ENCODE measurements around the gene GAREM1. TPM values are rescaled to one million over a fixed set of nuclear protein-coding genes. Genes with fewer than 3 reads are reported as not detected.

GAREM1 gene
- total RNA-seq, 4 donors from 2014 or later: 10.8 to 32.5 (median 18.3) TPM

GRCh38 chr18:32469190-32469651, 1.5 kb downstream of the GAREM1 start:
- H3K4me3 ChIP-seq: peak overlapping the region; percentile 66 to 87 (median 84)
- no peak for DNase-seq
- H3K27ac ChIP-seq: peak overlapping the region; percentile 85 to 95 (median 88)
- H3K27me3 ChIP-seq: peaks cover 0 to 13% (median 0%) of the 10 kb centered on the region in 4 donors
- TF ChIP-seq CTCF (IDR thresholded peaks at IDR 0.05) (peak in 3 of 6 experiments; percentile 24 to 48 (median 35)), POLR2A (IDR thresholded peaks at IDR 0.05) (no peak)
- intact Hi-C loops (cut with DNase I): no loop called here
- 8 to 12% methylated on average over 5 to 8 of the region's 8 CpGs for whole genome bisulfite sequencing, 2 donors
- H3K4me1 ChIP-seq: peaks cover 0 to 44% (median 5%) of the 10 kb centered on the region in 3 donors
- H3K9me3 ChIP-seq: no peaks in the 10 kb centered on the region
- H3K36me3 ChIP-seq: no peaks in the 10 kb centered on the region

GRCh38 chr18:32468147-32468845, 2.4 kb downstream of the GAREM1 start:
- Histone ChIP-seq H3K4me1 (peaks cover 0 to 44% (median 5%) of the 10 kb centered on the region in 3 donors), H3K36me3 (no peaks in the 10 kb centered on the region), H3K27ac (peak overlapping the region in 3 of 4 donors; percentile 85 to 95 (median 91)), H3K4me3 (peak overlapping the region; percentile 66 to 87 (median 84)), H3K27me3 (peaks cover 0 to 13% (median 0%) of the 10 kb centered on the region in 4 donors), H3K9me3 (no peaks in the 10 kb centered on the region)
- no peak for DNase-seq
- intact Hi-C loops (cut with DNase I): no loop called here
- 18 to 24% methylated on average over 3 of the region's 3 CpGs for WGBS, 2 donors
- TF ChIP-seq CTCF (IDR thresholded peaks at IDR 0.05) (no peak), POLR2A (IDR thresholded peaks at IDR 0.05) (no peak)

- TF ChIP-seq POLR2A (IDR thresholded peaks at IDR 0.05) (no peak), CTCF (IDR thresholded peaks at IDR 0.05) (no peak)
- Histone ChIP-seq H3K9me3 (no peaks in the 10 kb centered on the region), H3K36me3 (no peaks in the 10 kb centered on the region), H3K27me3 (peaks cover 0 to 3% (median 0%) of the 10 kb centered on the region in 4 donors), H3K27ac (no peak overlapping the region), H3K4me1 (peaks cover 0 to 17% (median 0%) of the 10 kb centered on the region in 3 donors), H3K4me3 (no peak overlapping the region)
- no peak for DNase-seq
- 65 to 69% methylated on average over 2 of the region's 2 CpGs for WGBS, 2 donors
- intact Hi-C loops (cut with DNase I): no loop called here
Observed at GRCh38 chr18:32461709-32462272, 8.9 kb downstream of the GAREM1 start.

GRCh38 chr18:32460171-32460731, 10.4 kb downstream of the GAREM1 start:
- Histone ChIP-seq H3K4me3 (no peak overlapping the region), H3K36me3 (no peaks in the 10 kb centered on the region), H3K9me3 (no peaks in the 10 kb centered on the region), H3K27me3 (no peaks in the 10 kb centered on the region), H3K4me1 (peaks cover 0 to 18% (median 0%) of the 10 kb centered on the region in 3 donors), H3K27ac (no peak overlapping the region)
- DNase-seq: no peak
- intact Hi-C loops (cut with DNase I): no loop called here
- WGBS, 2 donors: 59 to 86% methylated on average over 4 of the region's 4 CpGs
- no peak for TF ChIP-seq CTCF (IDR thresholded peaks at IDR 0.05)
